Tibial nerve (tissue), 3 donors: ENCODE results near the gene FETUB.

Experiments
- POLR2A ChIP-seq, 2 donors: fragments of 450-650 bp; IDR thresholded peaks; one replicate each; pipeline ENCODE4 v1.6.1; 2017; ENCODE audit warnings: antibody characterized with exemption in 2 of 2, mild to moderate bottlenecking in 2 of 2, moderate library complexity in 2 of 2
- TF ChIP-seq, protein P1 (sequence below), 5 experiments: fragments of 200-600 bp in 3 of 5; fragments of 450-650 bp in 2 of 5; sonication (generic) in 3 of 5; IDR thresholded peaks; one replicate each; pipeline ENCODE4 v1.5.1; 2016 to 2019; ENCODE audit warnings: antibody characterized with exemption in 5 of 5, mild to moderate bottlenecking in 3 of 5, moderate library complexity in 2 of 5

DNA sequence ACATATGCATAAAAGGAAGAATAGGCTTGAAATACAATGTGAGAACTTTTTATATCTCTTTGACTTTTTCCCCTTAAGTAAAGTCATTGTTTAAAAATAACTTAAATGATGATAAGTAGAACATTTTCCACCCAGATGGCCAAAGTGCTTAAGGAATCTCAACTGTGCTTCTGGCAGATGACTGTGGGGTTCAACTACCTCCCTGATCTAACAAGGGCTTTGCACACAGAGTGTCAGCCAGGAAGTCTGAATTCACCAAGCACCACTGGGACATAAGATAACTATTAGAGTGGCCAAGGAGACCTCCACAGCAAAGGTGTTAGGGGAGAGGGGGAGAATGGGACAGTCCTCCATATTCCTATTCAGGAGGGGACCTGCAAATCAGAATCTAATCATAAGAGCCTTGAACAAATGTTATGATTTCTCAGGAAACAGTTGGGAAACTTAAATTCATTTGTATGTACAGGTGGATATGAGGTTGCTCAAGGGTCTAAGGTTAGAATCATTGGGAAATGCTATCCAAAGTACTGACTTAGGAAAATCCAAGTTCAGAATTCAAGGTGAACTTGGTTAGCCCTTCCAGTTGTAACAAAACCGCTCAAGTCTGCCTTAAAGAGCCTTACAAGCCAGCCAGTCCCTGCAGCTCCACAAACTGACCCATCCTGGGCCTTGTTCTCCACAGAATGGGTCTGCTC is at the start of gene FETUB:
- TF ChIP-seq, protein P1, sequence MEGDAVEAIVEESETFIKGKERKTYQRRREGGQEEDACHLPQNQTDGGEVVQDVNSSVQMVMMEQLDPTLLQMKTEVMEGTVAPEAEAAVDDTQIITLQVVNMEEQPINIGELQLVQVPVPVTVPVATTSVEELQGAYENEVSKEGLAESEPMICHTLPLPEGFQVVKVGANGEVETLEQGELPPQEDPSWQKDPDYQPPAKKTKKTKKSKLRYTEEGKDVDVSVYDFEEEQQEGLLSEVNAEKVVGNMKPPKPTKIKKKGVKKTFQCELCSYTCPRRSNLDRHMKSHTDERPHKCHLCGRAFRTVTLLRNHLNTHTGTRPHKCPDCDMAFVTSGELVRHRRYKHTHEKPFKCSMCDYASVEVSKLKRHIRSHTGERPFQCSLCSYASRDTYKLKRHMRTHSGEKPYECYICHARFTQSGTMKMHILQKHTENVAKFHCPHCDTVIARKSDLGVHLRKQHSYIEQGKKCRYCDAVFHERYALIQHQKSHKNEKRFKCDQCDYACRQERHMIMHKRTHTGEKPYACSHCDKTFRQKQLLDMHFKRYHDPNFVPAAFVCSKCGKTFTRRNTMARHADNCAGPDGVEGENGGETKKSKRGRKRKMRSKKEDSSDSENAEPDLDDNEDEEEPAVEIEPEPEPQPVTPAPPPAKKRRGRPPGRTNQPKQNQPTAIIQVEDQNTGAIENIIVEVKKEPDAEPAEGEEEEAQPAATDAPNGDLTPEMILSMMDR (IDR thresholded peaks at IDR 0.05): no peak
- TF ChIP-seq POLR2A (IDR thresholded peaks at IDR 0.05): no peak
